ENCODE measurements around the gene ATP8B4.

ATP8B4 gene

DNA sequence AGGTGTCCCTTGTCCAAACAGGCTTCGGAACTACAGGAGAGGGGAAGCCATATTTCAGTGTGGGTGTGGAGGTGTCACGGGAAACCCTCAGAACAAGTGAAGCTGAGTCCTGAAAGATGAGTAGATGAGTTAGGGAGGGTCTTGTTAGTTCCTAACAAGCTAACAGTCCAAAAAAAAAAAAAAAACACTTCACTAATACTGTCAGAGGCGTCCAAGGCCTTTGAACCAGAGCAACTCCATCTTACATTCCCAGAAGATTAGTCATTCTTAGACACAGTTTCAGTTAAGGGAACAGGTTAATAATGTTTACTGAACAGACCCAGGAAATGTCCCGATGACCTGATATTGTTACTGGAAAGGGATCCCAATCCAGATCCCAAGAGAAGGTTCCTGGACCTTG lies 7.0 kb upstream of the ATP8B4 start:
- TF ChIP-seq, protein P1, sequence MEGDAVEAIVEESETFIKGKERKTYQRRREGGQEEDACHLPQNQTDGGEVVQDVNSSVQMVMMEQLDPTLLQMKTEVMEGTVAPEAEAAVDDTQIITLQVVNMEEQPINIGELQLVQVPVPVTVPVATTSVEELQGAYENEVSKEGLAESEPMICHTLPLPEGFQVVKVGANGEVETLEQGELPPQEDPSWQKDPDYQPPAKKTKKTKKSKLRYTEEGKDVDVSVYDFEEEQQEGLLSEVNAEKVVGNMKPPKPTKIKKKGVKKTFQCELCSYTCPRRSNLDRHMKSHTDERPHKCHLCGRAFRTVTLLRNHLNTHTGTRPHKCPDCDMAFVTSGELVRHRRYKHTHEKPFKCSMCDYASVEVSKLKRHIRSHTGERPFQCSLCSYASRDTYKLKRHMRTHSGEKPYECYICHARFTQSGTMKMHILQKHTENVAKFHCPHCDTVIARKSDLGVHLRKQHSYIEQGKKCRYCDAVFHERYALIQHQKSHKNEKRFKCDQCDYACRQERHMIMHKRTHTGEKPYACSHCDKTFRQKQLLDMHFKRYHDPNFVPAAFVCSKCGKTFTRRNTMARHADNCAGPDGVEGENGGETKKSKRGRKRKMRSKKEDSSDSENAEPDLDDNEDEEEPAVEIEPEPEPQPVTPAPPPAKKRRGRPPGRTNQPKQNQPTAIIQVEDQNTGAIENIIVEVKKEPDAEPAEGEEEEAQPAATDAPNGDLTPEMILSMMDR (conservative IDR thresholded peaks at IDR 0.05), result no peak
- H3K27ac ChIP-seq, result no peak overlapping the region

DNA sequence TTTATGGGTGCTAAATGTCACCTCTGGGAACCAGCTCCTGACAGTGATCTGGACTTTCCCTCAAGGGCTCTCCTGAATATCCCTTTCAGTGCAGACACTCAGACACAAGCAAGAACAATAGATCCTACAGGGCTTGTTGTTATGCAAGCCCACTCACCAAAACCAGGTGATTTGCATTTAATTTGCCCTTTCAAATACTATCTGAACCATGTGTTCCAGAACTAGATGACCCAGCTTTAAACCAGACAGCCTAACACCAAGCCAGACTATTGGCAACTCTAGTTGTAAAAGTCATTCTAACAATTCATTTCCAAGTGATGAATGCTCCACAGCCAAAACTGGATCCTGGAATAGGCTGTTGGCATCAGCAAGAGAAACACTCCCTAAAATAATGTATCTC lies 5.6 kb upstream of the ATP8B4 start:
- H3K27ac ChIP-seq, result no peak overlapping the region

DNA sequence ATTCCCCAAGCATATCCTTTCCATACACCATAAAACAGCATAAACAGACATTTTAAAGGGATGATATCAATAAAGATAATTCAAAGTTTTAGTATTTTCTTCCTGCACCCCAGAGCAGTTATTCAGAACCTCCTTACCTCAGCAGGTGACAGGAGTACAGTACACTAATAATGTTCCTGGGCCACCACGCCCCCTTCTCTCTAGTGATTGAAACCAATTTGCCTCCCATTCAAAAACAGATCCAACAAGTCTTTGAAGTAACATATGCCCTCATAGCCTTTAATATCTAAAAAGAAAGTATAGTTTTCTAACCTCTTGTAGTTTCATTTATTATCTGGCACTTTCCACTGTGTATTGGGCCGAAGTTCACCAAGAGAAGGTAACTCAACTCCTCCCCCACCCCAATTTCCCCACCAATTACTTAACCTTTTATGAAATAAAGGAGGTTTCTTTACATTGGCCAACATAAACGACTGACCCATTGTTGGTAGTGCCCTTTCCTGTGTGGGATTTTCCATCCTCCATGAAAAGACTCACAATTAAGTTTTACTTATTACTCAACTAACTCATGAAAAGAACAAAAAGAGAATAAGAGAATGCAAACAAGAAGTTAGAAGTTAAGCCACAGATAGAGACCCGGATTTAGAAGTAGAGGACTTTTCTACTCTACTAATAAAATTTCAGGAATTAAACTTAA lies 5.0 kb upstream of the ATP8B4 start:
- TF ChIP-seq, protein P1 (conservative IDR thresholded peaks at IDR 0.05), result no peak

More for the DNA sequence above, 5.6 kb upstream of the ATP8B4 start:
- TF ChIP-seq, protein P1 (conservative IDR thresholded peaks at IDR 0.05), result no peak

DNA sequence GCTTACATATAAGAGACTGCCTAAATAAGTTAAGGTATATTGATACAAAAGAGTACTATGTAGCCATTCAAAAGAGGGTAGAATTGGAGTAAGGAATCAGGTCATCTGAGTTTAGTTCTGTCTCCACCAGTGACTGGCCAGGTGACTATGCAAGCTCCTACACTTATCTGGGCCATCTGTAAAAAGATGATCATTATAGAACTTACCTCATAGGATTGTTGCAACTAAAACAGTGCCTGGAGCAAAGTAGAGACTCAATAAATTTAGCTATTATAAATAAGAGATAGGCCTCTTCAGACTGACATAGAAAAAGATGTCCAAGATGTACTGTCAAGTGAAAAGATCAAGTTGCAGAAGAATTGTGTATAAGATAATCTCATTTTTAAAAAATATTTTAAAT lies 1.7 kb upstream of the ATP8B4 start:
- TF ChIP-seq, protein P1 (conservative IDR thresholded peaks at IDR 0.05), result no peak
- no peak overlapping the region for H3K27ac ChIP-seq

More for the DNA sequence above, 5.0 kb upstream of the ATP8B4 start:
- no peak overlapping the region for H3K27ac ChIP-seq

DNA sequence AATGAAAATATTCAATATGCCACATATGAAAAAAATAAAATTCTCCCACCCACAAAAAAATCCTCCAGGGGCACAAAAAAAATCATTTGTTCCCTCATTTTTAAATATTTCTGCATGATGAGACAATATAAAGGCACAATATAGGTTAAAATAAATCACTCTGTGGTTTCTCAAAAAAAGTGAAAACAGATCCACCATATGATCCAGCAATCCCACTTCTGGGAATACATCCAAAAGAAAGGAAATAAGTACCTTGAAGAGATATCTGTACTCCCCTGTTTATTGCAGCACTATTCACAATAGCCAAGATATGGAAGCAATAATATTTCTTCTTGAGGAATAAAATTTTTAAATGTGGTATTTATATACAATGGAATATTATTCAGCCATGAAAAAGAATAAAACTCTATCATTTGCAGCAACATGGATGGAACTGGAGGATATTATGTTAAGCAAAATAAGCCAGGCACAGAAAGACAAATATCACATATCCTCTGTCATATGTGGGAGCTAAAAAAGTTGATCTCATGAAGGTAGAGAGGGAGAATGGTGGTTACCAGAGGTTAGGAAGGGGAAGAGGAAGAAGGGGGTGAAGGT lies 1.5 kb downstream of the ATP8B4 start:
- TF ChIP-seq, protein P1 (conservative IDR thresholded peaks at IDR 0.05), result no peak
- no peak overlapping the region for H3K27ac ChIP-seq

DNA sequence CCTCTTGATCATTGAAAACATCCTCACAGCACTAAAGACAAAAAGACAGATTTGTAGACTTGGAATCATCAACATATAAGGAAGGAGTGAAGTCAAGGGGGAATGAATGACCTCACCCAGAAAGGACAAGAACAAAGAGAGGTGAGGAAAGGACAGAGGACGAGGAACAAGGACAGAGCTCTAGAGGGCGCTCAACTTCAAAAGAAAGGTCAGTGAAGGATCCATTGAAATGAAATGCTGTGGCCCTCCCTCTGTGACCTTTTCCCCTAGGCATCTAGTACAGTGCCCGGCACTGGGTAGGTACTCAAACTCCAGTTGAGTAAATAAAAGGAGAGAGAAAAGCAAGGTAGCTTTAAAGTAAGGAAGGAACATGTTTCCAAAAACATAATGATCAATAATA lies 2.6 kb downstream of the ATP8B4 start:
- H3K27ac ChIP-seq, result no peak overlapping the region
- TF ChIP-seq, protein P1 (conservative IDR thresholded peaks at IDR 0.05), result no peak; the same call in 1 of the 2 replicates

DNA sequence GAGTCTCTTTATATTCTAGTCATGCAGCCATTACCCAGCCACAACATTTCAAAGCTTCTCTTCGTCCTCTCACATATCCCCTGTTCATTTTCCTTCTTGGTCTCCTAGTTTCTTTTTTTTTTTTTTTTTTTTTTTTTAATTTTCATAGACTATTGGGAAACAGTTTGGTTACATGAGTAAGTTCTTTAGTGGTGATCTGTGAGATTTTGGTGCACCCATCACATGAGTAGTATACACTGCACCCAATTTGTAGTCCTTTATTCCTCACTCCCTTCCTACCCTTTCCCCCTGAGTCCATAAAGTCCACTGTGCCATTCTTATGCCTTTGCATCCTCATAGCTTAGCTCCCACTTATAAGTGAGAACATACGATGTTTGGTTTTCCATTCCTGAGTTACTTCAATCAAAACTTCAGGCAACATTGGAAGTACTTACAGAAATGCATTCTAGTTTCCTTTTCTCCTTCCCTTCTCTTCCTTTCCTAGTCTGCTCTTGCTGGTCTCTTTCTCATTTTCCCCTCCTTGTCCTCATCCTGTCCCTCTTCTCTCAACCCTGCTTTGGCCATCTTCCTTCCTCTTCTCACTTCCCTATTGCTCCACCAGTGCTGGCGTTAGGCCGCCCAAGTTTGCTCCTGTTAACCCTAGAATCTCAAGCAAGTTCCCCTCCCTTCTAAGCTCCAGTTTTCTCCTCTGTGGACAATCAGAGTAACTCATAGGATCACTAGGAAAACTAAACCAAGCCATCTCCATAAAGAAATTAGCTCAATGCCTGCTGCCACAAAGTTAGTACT lies 4.8 kb downstream of the ATP8B4 start:
- no peak overlapping the region for H3K27ac ChIP-seq
- TF ChIP-seq, protein P1 (conservative IDR thresholded peaks at IDR 0.05), result no peak

Data from VCaP (cell line).